NCI-H2081 (cell line): Measurements from ENCODE around the gene KDM2A.
A peak's percentile ranks its signal among the peaks of the same experiment; 100 is the strongest.

Experiments used
- DNase-seq, 2 experiments: peaks; one replicate each; lab custom pipeline; 2025; lab: John Stamatoyannopoulos, UW

Gene KDM2A

DNA sequence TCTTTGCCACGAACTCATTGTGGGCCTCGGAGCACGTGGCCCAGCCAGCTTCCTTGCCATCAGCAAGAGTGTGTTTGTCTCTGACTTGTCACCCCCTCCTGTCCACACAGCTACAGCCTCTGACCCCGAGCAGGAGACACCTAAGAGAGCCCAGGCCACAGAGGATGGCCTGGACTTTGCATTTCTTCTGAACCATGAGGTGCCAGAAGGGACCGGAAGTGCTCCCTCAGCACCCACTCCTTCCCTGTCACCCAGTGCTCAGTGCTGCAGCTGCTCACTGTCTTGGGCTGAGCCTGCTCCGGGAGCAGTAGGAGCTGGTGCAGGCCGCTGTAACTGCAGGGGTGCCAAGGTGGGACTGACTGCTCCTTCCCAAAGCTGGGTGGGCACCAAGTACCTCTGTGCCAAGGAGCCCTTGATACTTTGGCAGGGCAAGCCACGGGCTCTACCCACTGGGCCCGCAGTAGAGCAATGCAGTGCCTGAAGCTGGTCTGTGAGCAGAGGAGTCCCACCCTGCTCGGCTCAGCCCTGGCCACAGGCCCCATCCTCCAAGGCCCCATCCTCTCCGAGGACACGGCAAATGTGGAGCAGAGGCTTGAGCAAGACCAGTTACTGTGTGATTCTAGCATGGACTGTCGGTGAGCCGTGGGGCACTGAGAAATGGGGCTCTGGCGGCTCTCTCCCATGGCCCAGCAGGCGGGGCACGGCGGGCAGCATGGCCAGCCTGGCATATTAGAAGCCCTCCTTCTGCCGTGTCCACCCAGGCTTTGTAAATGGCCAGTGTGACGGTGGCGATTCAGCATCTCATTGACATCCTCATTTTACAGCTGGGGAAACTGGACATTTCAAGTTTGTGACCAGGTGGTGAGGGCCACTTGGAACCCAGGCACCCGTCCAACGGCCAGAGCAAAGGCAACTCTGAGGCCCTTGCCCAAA lies 153.5 kb downstream of the KDM2A start:
- no peak for DNase-seq

GRCh38 chr11:67273260-67273990 lies 154.4 kb downstream of the KDM2A start:
- no peak for DNase-seq

- no peak for DNase-seq
Observed at GRCh38 chr11:67274768-67275605, 155.9 kb downstream of the KDM2A start.

GRCh38 chr11:67275606-67276409 lies 156.7 kb downstream of the KDM2A start:
- DNase-seq, result no peak

GRCh38 chr11:67276781-67277230 lies 157.7 kb downstream of the KDM2A start:
- DNase-seq, result no peak

GRCh38 chr11:67277231-67277961 lies 158.3 kb downstream of the KDM2A start:
- peak; percentile 69 to 84 for DNase-seq

- DNase-seq, result no peak
Observed at GRCh38 chr11:67278135-67278938, 159.3 kb downstream of the KDM2A start.

GRCh38 chr11:67278939-67279588 lies 160.0 kb downstream of the KDM2A start:
- no peak for DNase-seq

GRCh38 chr11:67279589-67280340 lies 160.7 kb downstream of the KDM2A start:
- no peak for DNase-seq

DNA sequence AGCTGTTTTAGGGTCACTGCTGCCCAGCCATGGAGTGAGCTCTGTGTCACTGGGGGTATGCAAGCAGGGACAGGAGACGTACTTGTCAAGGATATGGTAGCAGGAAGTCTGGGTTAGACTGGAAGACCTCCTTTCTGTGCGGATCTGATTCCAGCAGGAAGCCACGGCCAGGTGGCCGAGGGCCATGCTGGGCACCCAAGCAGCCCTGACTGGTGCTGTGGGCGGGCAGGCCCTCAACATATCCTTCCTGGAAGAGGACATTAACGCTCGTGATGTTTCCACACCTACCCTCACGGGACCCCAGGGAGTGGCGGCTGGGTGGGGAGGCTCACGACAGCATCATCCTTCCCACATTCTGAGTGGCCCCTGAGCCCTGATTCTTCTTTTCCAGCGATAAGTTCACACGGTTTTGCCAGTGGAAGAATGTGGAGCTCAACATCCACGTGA lies 161.3 kb downstream of the KDM2A start:
- no peak for DNase-seq

GRCh38 chr11:67280788-67281551 lies 161.9 kb downstream of the KDM2A start:
- DNase-seq, result no peak

GRCh38 chr11:67281552-67282150 lies 162.6 kb downstream of the KDM2A start:
- no peak for DNase-seq

DNA sequence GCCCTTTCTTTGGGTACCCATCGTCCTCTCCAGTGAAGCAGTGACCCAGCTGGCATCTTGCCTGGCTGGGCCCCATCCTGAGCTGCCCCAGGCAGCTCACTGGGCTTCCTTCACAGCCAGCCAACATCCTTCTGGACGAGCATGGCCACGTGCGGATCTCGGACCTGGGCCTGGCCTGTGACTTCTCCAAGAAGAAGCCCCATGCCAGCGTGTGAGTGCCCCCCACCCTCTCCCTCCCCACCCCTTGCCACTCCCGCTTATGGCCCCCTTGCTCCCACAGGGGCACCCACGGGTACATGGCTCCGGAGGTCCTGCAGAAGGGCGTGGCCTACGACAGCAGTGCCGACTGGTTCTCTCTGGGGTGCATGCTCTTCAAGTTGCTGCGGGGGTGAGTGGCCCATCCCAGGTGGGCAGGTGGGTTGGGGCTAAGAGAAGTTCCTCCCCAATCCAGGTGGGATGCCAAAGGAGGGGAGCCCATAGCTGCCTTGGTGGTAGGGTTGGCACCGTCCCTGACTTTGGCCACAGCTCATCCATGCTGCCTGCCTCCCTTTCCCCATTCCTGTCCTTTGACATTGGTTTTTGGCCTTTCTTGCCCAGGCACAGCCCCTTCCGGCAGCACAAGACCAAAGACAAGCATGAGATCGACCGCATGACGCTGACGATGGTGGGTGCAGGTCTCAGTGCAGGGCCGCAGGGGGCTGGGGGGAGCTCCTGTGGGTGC lies 163.3 kb downstream of the KDM2A start:
- no peak for DNase-seq

DNA sequence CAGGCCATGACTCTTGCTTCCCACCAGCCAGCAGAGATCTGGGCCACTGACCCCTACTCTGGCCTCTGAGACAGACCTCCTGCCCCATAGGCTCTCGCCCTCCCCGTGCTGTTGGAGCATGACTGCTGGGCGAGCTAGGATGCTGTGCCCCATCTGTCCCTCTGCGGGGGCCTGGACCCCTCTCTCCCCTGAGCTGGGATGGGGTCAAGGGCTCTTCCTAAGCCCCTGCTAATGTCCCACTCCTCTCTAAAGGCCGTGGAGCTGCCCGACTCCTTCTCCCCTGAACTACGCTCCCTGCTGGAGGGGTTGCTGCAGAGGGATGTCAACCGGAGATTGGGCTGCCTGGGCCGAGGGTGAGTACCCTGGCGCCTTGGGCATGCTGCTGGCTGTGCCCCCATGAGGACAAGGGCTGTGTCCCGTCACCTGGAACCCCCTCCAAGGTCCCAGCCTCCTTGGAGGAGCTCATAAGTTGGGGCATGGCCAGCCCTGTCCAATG lies 163.9 kb downstream of the KDM2A start:
- no peak for DNase-seq

DNA sequence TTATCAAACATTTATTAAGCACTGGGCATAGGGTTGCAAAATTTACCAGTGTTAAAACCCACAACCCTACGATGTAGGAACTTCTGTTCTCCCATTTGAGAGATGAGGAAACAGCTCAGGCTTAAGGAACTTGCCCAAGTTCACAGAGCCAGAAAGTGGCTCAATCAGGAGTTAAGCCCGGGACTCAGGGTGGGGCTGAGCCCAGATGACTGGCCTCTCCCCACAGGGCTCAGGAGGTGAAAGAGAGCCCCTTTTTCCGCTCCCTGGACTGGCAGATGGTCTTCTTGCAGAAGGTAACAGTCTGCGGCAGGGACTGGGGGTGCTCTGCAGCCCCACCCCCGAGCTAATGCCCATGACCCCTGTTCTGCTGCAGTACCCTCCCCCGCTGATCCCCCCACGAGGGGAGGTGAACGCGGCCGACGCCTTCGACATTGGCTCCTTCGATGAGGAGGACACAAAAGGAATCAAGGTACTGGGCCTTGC lies 164.5 kb downstream of the KDM2A start:
- no peak for DNase-seq
